CD4-positive, alpha-beta memory T cell (primary cell): ENCODE results near the gene UBTD1. TPM values are rescaled to one million over a fixed set of nuclear protein-coding genes. Genes with fewer than 3 reads are reported as not detected.

Source experiments
- CTCF ChIA-PET: fragments of 350-600 bp; sonication (Branson Sonifier 250); formaldehyde crosslinking; loops from one replicate; lab custom pipeline; 2021; ENCODE audit warnings: inconsistent platforms; ENCODE audit not compliant: partially characterized antibody; lab: Charles Lee
- POLR2A ChIA-PET: fragments of 350-600 bp; sonication (Branson Sonifier 250); formaldehyde crosslinking; loops from one replicate; lab custom pipeline; 2021; ENCODE audit not compliant: partially characterized antibody; lab: Charles Lee
- DNase-seq, 5 donors: peaks; one replicate each; pipeline versions ENCODE4 v3.0.0 to v3.0.0-alpha.2; 2020 to 2022; ENCODE audit warnings: mixed read lengths in 1 of 5
- H3K27ac ChIP-seq: one replicate; pipeline ENCODE4 v1.7.0; 2013; ENCODE audit warnings: low read depth, low read length
- H3K27me3 ChIP-seq: 2 replicates; pipeline ENCODE4 v1.7.0; 2013; ENCODE audit warnings: mild to moderate bottlenecking, low read length, moderate library complexity; ENCODE audit not compliant: insufficient read depth
- H3K36me3 ChIP-seq: 2 replicates; pipeline ENCODE4 v1.7.0; 2013; ENCODE audit warnings: mild to moderate bottlenecking, low read length, moderate library complexity; ENCODE audit not compliant: insufficient read depth
- H3K4me1 ChIP-seq: 2 replicates; pipeline ENCODE4 v1.7.0; 2013; ENCODE audit warnings: mild to moderate bottlenecking, low read length, moderate library complexity; ENCODE audit not compliant: insufficient read depth
- H3K4me3 ChIP-seq, 2 donors: one replicate each; pipeline ENCODE4 v1.7.0; 2013; ENCODE audit warnings: low read length in 2 of 2, mild to moderate bottlenecking in 1 of 2
- H3K9me3 ChIP-seq, 2 donors: one replicate each; pipeline ENCODE4 v1.7.0; 2013; ENCODE audit warnings: low read length in 2 of 2, control low read depth in 1 of 2; ENCODE audit not compliant: control insufficient read depth in 1 of 2
- H3K27ac Mint-ChIP-seq, 7 donors: one replicate each; pipeline ENCODE4 v1.8.0; 2020 to 2021; ENCODE audit warnings: mixed read lengths in 7 of 7, mild to moderate bottlenecking in 6 of 7, inconsistent platforms in 3 of 7, moderate library complexity in 3 of 7
- H3K27me3 Mint-ChIP-seq, 2 donors: one replicate each; pipeline ENCODE4 v1.8.0; 2020 to 2021; ENCODE audit warnings: mixed read lengths in 2 of 2
- H3K36me3 Mint-ChIP-seq, 2 donors: one replicate each; pipeline ENCODE4 v1.8.0; 2020 to 2021; ENCODE audit warnings: mixed read lengths in 2 of 2, inconsistent platforms in 1 of 2, mild to moderate bottlenecking in 1 of 2
- H3K4me1 Mint-ChIP-seq, 4 donors: one replicate each; pipeline ENCODE4 v1.8.0; 2020 to 2021; ENCODE audit warnings: mixed read lengths in 4 of 4, mild to moderate bottlenecking in 1 of 4
- H3K4me3 Mint-ChIP-seq, 8 donors: one replicate each; pipeline ENCODE4 v1.8.0; 2020 to 2021; ENCODE audit warnings: mixed read lengths in 8 of 8, mild to moderate bottlenecking in 7 of 8, moderate library complexity in 6 of 8, inconsistent platforms in 3 of 8
- H3K9me3 Mint-ChIP-seq, 8 donors: one replicate each; pipeline ENCODE4 v1.8.0; 2020 to 2021; ENCODE audit warnings: mixed read lengths in 8 of 8, mild to moderate bottlenecking in 5 of 8, inconsistent platforms in 3 of 8, moderate library complexity in 1 of 8
- intact Hi-C: fragments of 100-400 bp; cut with micrococcal nuclease; formaldehyde crosslinking; loops from one replicate; pipeline ENCODE4 v1.15.1; 2023
- polyA plus RNA-seq, 2 donors: library from polyadenylated mRNA; unstranded; fragments of 300-500 nt; fragmentation: Illumina TruSeq; gene quantifications; one replicate each; pipeline ENCODE4 v1.2.3, GENCODE V29; 2021
- total RNA-seq, 2 experiments: library from RNA; stranded (reverse); gene quantifications; one replicate each; pipeline ENCODE4 v1.2.3, GENCODE V29; 2021

The UBTD1 gene, protein sequence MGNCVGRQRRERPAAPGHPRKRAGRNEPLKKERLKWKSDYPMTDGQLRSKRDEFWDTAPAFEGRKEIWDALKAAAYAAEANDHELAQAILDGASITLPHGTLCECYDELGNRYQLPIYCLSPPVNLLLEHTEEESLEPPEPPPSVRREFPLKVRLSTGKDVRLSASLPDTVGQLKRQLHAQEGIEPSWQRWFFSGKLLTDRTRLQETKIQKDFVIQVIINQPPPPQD
- total RNA-seq (1 to 10 TPM; 1.9 TPM), polyA plus RNA-seq (1 to 10 TPM; 1.3 to 1.7 TPM)

DNA sequence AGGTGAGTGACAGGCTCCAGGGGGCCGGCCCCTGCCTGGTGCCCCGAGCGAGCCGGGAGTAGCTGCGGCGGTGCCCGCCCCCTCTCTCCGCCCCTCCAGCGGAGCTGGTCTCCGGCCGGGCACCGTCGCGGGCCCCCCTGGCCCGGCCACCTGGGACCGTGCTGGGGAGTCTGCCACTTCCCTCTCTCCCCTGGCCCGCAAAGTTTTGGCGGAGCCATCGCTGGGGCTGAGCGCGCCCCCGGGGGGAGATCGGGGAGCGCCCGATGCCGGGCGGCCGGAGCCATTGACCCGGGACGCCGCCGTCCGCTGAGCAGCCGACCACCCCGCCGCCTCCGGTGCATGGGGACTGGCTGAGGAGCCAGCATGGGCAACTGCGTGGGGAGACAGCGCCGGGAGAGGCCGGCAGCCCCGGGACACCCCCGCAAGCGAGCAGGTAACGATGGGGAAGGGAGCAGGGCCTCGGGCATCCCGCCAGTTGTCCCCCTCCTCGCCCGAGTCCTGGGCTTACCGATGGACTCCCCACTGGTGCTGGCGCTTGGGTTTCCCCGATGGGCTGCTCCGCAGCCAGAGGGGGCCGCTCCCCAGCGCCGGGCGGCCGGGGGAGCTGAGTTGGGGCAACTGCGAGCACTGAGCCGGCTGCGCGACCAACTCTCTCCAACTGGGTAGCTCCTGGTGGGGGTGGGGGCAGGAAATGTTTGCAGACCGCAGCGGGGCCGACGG is at the start of gene UBTD1:
UBTD1 (plus strand) TSS at position 84 of the 720 bp plus-strand sequence; CDS start at position 364, 280 bp downstream.
- H3K36me3 ChIP-seq = no peaks in the 10 kb centered on the region
- Mint-ChIP-seq H3K27me3 (peaks cover 7 to 8% of the 10 kb centered on the region in 2 donors), H3K9me3 (peaks cover 0 to 2% (median 0%) of the 10 kb centered on the region in 8 donors), H3K36me3 (peaks cover 0 to 19% of the 10 kb centered on the region in 2 donors), H3K4me3 (peak within 1 kb of the TSS; percentile 96 to 100 (median 98)), H3K4me1 (peaks cover 27 to 49% (median 40%) of the 10 kb centered on the region in 4 donors), H3K27ac (peak within 1 kb of the TSS; percentile 96 to 99 (median 97))
- peak within 1 kb of the TSS; percentile 85 for H3K27ac ChIP-seq
- POLR2A ChIA-PET = interaction anchor here (0.6 to 1.7 kb wide), 9 partner anchors 9 to 180 kb away, joined by 3 to 10 read pairs (median 3); partner anchors contain the start of genes FRAT1 and RRP12
- peaks cover 47% of the 10 kb centered on the region for H3K4me1 ChIP-seq
- intact Hi-C loops = loop anchor here (1.0 to 2.0 kb wide), 12 partner anchors 36 to 207 kb away; partner anchors contain the start of genes ARHGAP19, AVPI1, EXOSC1 and FRAT1
- no peaks in the 10 kb centered on the region for H3K9me3 ChIP-seq
- H3K4me3 ChIP-seq = peak within 1 kb of the TSS; percentile 86 to 97
- DNase-seq = peak in 2 of 5 donors; percentile 27 to 51
- H3K27me3 ChIP-seq = peaks cover 3% of the 10 kb centered on the region
- CTCF ChIA-PET = interaction anchor here (0.7 to 1.7 kb wide), 4 partner anchors 35 to 80 kb away, joined by 3 to 5 read pairs (median 4); no protein-coding TSS in a partner anchor

DNA sequence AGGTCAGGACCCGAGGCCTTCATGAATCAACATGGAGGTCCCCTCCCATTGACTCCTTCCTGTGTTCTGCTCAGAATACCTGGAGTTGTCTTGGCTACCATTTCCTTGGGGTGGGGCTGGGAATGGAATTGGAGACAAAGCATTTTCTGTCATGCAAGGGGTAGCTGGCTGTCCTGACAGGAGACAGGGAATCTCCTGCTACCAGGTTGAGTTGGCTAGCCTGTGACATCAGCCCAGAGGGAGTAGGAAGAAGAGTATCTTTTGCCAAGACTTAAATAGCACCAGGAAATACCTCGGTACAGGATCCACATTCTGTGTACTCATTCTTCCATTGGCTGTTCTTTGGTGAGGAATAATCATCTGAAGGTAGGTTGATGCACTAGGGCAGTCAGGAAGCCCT is 47.9 kb upstream of the UBTD1 start:
- Histone ChIP-seq H3K36me3 (peaks cover 15% of the 10 kb centered on the region), H3K27ac (no peak overlapping the region), H3K4me1 (peaks cover 24% of the 10 kb centered on the region), H3K4me3 (no peak overlapping the region), H3K9me3 (no peaks in the 10 kb centered on the region), H3K27me3 (no peaks in the 10 kb centered on the region)
- H3K4me3 Mint-ChIP-seq = no peak overlapping the region
- ChIA-PET CTCF (no interaction called here), POLR2A (no interaction called here)
- no peaks in the 10 kb centered on the region for H3K27me3 Mint-ChIP-seq
- H3K36me3 Mint-ChIP-seq = peaks cover 3 to 31% of the 10 kb centered on the region in 2 donors
- peaks cover 15 to 55% (median 39%) of the 10 kb centered on the region in 4 donors for H3K4me1 Mint-ChIP-seq
- H3K9me3 Mint-ChIP-seq = peaks cover 0 to 3% (median 0%) of the 10 kb centered on the region in 8 donors
- intact Hi-C loops = no loop called here
- DNase-seq = no peak
- H3K27ac Mint-ChIP-seq = peak overlapping the region in 5 of 7 donors; percentile 43 to 92 (median 52)

DNA sequence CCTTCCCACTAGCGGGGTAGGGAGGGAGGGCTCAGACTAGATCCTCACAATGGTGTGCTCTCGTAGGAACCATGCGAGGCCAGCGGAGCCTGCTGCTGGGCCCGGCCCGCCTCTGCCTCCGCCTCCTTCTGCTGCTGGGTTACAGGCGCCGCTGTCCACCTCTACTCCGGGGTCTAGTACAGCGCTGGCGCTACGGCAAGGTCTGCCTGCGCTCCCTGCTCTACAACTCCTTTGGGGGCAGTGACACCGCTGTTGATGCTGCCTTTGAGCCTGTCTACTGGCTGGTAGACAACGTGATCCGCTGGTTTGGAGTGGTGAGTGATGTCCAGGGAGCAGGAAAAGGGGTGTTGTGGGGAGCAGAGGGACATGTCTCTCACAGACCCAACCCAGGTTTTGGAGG is 47.1 kb upstream of the UBTD1 start:
- no peak overlapping the region for H3K4me3 ChIP-seq
- Mint-ChIP-seq H3K27ac (peak overlapping the region in 1 of 7 donors; percentile 15), H3K9me3 (peaks cover 0 to 3% (median 0%) of the 10 kb centered on the region in 8 donors), H3K27me3 (no peaks in the 10 kb centered on the region), H3K4me3 (no peak overlapping the region), H3K36me3 (peaks cover 3 to 35% of the 10 kb centered on the region in 2 donors), H3K4me1 (peaks cover 15 to 47% (median 35%) of the 10 kb centered on the region in 4 donors)
- H3K27ac ChIP-seq = no peak overlapping the region
- DNase-seq = no peak
- no peaks in the 10 kb centered on the region for H3K9me3 ChIP-seq
- H3K4me1 ChIP-seq = peaks cover 20% of the 10 kb centered on the region
- ChIA-PET POLR2A (interaction anchor here (0.8 kb wide), 1 partner anchor 47 kb away, joined by 3 read pairs; the partner anchor contains the start of genes MMS19 and UBTD1), CTCF (interaction anchor here (0.8 kb wide), 1 partner anchor 10 kb away, joined by 3 read pairs; no protein-coding TSS in a partner anchor)
- peaks cover 22% of the 10 kb centered on the region for H3K36me3 ChIP-seq
- H3K27me3 ChIP-seq = no peaks in the 10 kb centered on the region
- intact Hi-C loops = no loop called here

DNA sequence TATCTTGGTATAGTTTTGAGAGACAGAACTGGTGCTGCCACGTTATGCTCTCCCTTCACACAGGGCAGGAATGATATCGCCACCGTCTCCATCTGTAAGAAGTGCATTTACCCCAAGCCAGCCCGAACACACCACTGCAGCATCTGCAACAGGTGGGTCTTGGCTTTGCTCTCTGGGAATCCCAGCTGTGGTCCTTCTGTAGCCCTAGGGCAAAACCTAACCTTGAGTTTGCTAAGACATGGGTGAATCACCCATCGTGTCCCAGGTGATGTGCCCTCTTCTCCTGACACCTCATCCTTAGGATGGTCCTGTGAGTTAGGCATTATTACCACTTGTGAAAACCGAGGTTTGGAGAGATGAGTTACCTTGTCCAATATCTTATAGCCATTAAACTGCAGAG is 46.4 kb upstream of the UBTD1 start:
- no peaks in the 10 kb centered on the region for H3K27me3 ChIP-seq
- Mint-ChIP-seq H3K9me3 (no peaks in the 10 kb centered on the region), H3K4me1 (peaks cover 15 to 39% (median 29%) of the 10 kb centered on the region in 4 donors), H3K27me3 (no peaks in the 10 kb centered on the region), H3K36me3 (peaks cover 3 to 42% of the 10 kb centered on the region in 2 donors), H3K27ac (peak overlapping the region in 2 of 7 donors; percentile 48 to 70), H3K4me3 (no peak overlapping the region)
- CTCF ChIA-PET = interaction anchor here (0.8 to 2.3 kb wide), 3 partner anchors 9 to 38 kb away, joined by 3 to 14 read pairs (median 3); no protein-coding TSS in a partner anchor
- DNase-seq = no peak
- intact Hi-C loops = no loop called here
- peaks cover 13% of the 10 kb centered on the region for H3K4me1 ChIP-seq
- no peak overlapping the region for H3K27ac ChIP-seq
- peaks cover 28% of the 10 kb centered on the region for H3K36me3 ChIP-seq
- H3K4me3 ChIP-seq = no peak overlapping the region
- no peaks in the 10 kb centered on the region for H3K9me3 ChIP-seq
- POLR2A ChIA-PET = interaction anchor here (0.8 to 1.3 kb wide), 3 partner anchors 19 to 46 kb away, joined by 3 read pairs; partner anchors contain the start of genes MMS19 and UBTD1

DNA sequence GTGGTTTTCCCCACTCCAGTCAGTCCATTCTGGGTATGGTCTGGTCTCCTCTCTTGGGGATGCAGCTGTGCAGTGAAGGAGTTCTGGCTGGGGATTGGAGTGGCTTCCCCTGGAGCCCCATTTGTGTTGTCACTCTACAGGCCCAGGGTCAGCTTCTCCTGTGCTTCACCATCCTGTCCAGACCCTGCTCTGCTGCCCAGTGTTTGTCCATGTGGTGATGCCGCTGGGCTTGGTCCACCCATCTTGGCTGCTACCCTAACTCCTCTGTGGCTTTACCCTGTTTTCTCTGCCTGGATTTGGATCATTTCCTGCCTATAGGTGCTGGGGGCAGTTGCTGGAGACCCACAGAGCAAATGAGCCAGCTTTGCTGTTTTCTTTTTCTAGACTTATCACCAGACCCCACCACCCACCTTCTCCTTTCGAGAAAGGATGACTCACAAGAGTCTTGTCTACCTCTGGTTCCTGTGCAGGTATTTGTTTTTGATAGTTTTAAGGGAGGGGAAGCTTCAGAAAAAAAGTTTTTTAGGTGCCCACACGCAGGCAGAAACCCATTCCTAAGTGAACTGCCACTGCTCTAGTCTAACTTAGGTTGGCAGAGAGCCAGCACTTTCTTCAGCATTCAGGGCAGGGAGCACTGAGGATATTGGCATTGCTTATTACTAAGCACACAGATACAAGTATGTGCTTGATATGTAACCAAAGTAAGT is 44.2 kb upstream of the UBTD1 start:
- no peak for DNase-seq
- ChIA-PET POLR2A (interaction anchor here (0.8 to 1.8 kb wide), 2 partner anchors 10 to 11 kb away, joined by 3 to 5 read pairs; no protein-coding TSS in a partner anchor), CTCF (interaction anchor here (0.9 to 2.3 kb wide), 2 partner anchors 11 to 98 kb away, joined by 3 to 14 read pairs; no protein-coding TSS in a partner anchor)
- Mint-ChIP-seq H3K4me1 (peaks cover 10 to 24% (median 17%) of the 10 kb centered on the region in 4 donors), H3K9me3 (no peaks in the 10 kb centered on the region), H3K4me3 (peak overlapping the region in 1 of 8 donors; percentile 5), H3K36me3 (peaks cover 18 to 59% of the 10 kb centered on the region in 2 donors), H3K27ac (peak overlapping the region; percentile 29 to 89 (median 72)), H3K27me3 (no peaks in the 10 kb centered on the region)
- H3K27ac ChIP-seq = no peak overlapping the region
- H3K4me3 ChIP-seq = no peak overlapping the region
- H3K9me3 ChIP-seq = no peaks in the 10 kb centered on the region
- intact Hi-C loops = no loop called here
- H3K4me1 ChIP-seq = peaks cover 3% of the 10 kb centered on the region
- H3K27me3 ChIP-seq = no peaks in the 10 kb centered on the region
- peaks cover 42% of the 10 kb centered on the region for H3K36me3 ChIP-seq

DNA sequence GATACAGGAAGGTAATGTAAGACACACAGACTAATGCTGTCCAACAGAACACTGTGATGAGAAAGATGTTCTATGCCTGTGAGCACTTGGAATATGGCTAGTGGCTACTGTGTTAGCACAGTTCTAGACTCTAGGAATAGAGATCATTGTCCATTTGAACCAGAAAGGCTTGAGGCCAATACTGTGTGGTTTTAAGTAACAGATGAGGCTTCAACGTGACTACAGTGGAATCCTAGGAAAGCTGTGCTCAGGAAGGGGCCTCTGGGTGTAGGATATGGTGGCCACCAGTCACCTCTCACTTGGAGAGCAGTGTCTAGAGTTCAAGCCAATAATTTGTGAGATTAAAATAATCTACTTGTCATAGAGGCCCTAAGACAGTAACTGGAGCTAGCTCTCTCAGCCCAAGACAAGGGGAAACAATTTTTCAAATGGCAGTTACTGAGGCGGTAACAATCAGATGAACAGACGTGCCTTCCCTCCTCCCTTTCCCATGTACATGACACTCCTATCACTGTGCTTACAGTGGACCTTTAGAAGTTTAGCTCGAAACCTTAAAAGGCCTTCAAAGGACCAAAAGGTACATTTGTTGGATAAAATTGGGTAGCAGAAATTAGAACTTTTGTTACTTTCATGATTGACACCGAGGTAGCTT is 42.6 kb upstream of the UBTD1 start:
- H3K9me3 ChIP-seq = no peaks in the 10 kb centered on the region
- ChIA-PET POLR2A (interaction anchor here (1.1 kb wide), 1 partner anchor 10 kb away, joined by 4 read pairs; no protein-coding TSS in a partner anchor), CTCF (interaction anchor here (1.0 kb wide), 1 partner anchor 48 kb away, joined by 3 read pairs; no protein-coding TSS in a partner anchor)
- Mint-ChIP-seq H3K4me3 (no peak overlapping the region), H3K36me3 (peaks cover 30 to 71% of the 10 kb centered on the region in 2 donors), H3K4me1 (peaks cover 4 to 15% (median 8%) of the 10 kb centered on the region in 4 donors), H3K27ac (peak overlapping the region in 3 of 7 donors; percentile 2 to 42 (median 32)), H3K9me3 (no peaks in the 10 kb centered on the region), H3K27me3 (no peaks in the 10 kb centered on the region)
- H3K27ac ChIP-seq = no peak overlapping the region
- H3K4me3 ChIP-seq = no peak overlapping the region
- no peaks in the 10 kb centered on the region for H3K27me3 ChIP-seq
- DNase-seq = no peak
- no peaks in the 10 kb centered on the region for H3K4me1 ChIP-seq
- peaks cover 59% of the 10 kb centered on the region for H3K36me3 ChIP-seq
- intact Hi-C loops = no loop called here
